GM21737 (cell line): Measurements from ENCODE around the gene ASGR1.
"Not testable (repeated sequence)": the region's sequence is repeated elsewhere in the genome, so short reads cannot be mapped to it uniquely, and the experiment has no call there.

Experiments
- ATAC-seq: cut with Tn5 transposase; IDR thresholded peaks from one replicate; pipeline ENCODE4 v1.9.1; 2021; ENCODE audit warnings: mild to moderate bottlenecking, moderate library complexity; ENCODE audit not compliant: unreplicated experiment

ASGR1 gene

GRCh38 chr17:7126386-7126785, 52.8 kb downstream of the ASGR1 start:
- not testable (repeated sequence) for ATAC-seq

DNA sequence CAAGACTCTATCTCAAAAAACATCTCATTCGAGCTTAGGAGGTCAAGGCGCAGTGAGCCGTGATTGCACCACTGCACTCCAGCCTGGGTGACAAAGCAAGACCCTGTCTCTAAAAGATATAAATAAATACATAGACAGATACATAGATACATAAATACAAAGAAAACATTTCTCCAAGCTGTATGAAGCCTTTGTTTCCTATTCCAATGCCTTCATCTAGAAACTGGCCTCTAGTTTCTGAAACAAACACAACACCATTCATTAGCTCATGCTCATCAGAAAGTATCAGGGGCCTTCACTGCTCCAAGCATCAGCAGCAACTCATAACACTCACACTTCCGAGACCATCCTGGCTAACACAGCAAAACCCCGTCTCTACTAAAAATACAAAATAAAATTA, 54.2 kb downstream of the ASGR1 start:
- ATAC-seq: no peak

- ATAC-seq: no peak
Measured at GRCh38 chr17:7123844-7124243, 55.3 kb downstream of the ASGR1 start.
